ENCODE measurements around the gene POLL. TPM values are rescaled to one million over a fixed set of nuclear protein-coding genes. Genes with fewer than 3 reads are reported as not detected.
"Not testable (repeated sequence)": the region's sequence is repeated elsewhere in the genome, so short reads cannot be mapped to it uniquely, and the experiment has no call there.

The POLL gene
- total RNA-seq, 1 donor from 2014 or later = 32.2 TPM

- no peaks in the 10 kb centered on the region for H3K4me1 Mint-ChIP-seq
- intact Hi-C loops (cut with micrococcal nuclease) = no loop called here
- no peak for DNase-seq
- H3K27me3 Mint-ChIP-seq = peaks cover 4% of the 10 kb centered on the region
- no peaks in the 10 kb centered on the region for H3K9me3 Mint-ChIP-seq
- H3K4me3 Mint-ChIP-seq = no peak overlapping the region
- H3K36me3 Mint-ChIP-seq (ENCODE audit: low read depth) = no peaks in the 10 kb centered on the region
- no peak overlapping the region for H3K27ac Mint-ChIP-seq
These were observed 7.8 kb upstream of the POLL start for GRCh38 chr10:101595591-101596433.

- H3K4me1 Mint-ChIP-seq; intact Hi-C loops (cut with micrococcal nuclease); H3K4me3 Mint-ChIP-seq; DNase-seq; H3K9me3 Mint-ChIP-seq; H3K27ac Mint-ChIP-seq; H3K27me3 Mint-ChIP-seq; H3K36me3 Mint-ChIP-seq (ENCODE audit: low read depth): not testable (repeated sequence)
These were observed 5.3 kb upstream of the POLL start for GRCh38 chr10:101593331-101593730.

- Mint-ChIP-seq H3K9me3 (no peaks in the 10 kb centered on the region), H3K27me3 (no peaks in the 10 kb centered on the region), H3K4me1 (peaks cover 18% of the 10 kb centered on the region), H3K36me3 (ENCODE audit: low read depth) (peaks cover 7% of the 10 kb centered on the region), H3K27ac (no peak overlapping the region), H3K4me3 (peak overlapping the region; percentile 95)
- intact Hi-C loops (cut with micrococcal nuclease) = loop anchor here (1.0 to 5.0 kb wide), 3 partner anchors 103 to 236 kb away; partner anchors contain the start of gene NPM3
- DNase-seq = no peak
These were observed 822 bp upstream of the POLL start for GRCh38 chr10:101588879-101589278.

- intact Hi-C loops (cut with micrococcal nuclease) = loop anchor here (5.0 kb wide), 2 partner anchors 106 to 196 kb away; partner anchors contain the start of gene NPM3
- no peak overlapping the region for H3K4me3 Mint-ChIP-seq
- H3K4me1 Mint-ChIP-seq = peaks cover 18% of the 10 kb centered on the region
- peaks cover 17% of the 10 kb centered on the region for H3K36me3 Mint-ChIP-seq (ENCODE audit: low read depth)
- H3K27me3 Mint-ChIP-seq = no peaks in the 10 kb centered on the region
- DNase-seq = no peak
- H3K9me3 Mint-ChIP-seq = no peaks in the 10 kb centered on the region
- no peak overlapping the region for H3K27ac Mint-ChIP-seq
These were observed 2.2 kb downstream of the POLL start for GRCh38 chr10:101585841-101586240.

- H3K4me3 Mint-ChIP-seq = no peak overlapping the region
- H3K4me1 Mint-ChIP-seq = no peaks in the 10 kb centered on the region
- H3K9me3 Mint-ChIP-seq = no peaks in the 10 kb centered on the region
- H3K27ac Mint-ChIP-seq = no peak overlapping the region
- H3K27me3 Mint-ChIP-seq = no peaks in the 10 kb centered on the region
- H3K36me3 Mint-ChIP-seq (ENCODE audit: low read depth) = peaks cover 25% of the 10 kb centered on the region
- intact Hi-C loops (cut with micrococcal nuclease) = no loop called here
- no peak for DNase-seq
These were observed 7.3 kb downstream of the POLL start for GRCh38 chr10:101580486-101581399.

- no peak for DNase-seq
- H3K4me1 Mint-ChIP-seq = no peaks in the 10 kb centered on the region
- peaks cover 25% of the 10 kb centered on the region for H3K36me3 Mint-ChIP-seq (ENCODE audit: low read depth)
- intact Hi-C loops (cut with micrococcal nuclease) = no loop called here
- H3K27ac Mint-ChIP-seq = no peak overlapping the region
- no peak overlapping the region for H3K4me3 Mint-ChIP-seq
- no peaks in the 10 kb centered on the region for H3K9me3 Mint-ChIP-seq
- no peaks in the 10 kb centered on the region for H3K27me3 Mint-ChIP-seq
These were observed 8.6 kb downstream of the POLL start for GRCh38 chr10:101579516-101579870.

- H3K27me3 Mint-ChIP-seq = no peaks in the 10 kb centered on the region
- DNase-seq = no peak
- no peak overlapping the region for H3K27ac Mint-ChIP-seq
- no peaks in the 10 kb centered on the region for H3K9me3 Mint-ChIP-seq
- no peak overlapping the region for H3K4me3 Mint-ChIP-seq
- peaks cover 22% of the 10 kb centered on the region for H3K36me3 Mint-ChIP-seq (ENCODE audit: low read depth)
- no peaks in the 10 kb centered on the region for H3K4me1 Mint-ChIP-seq
- intact Hi-C loops (cut with micrococcal nuclease) = no loop called here
These were observed 9.1 kb downstream of the POLL start for GRCh38 chr10:101578803-101579515.

GRCh38 chr10:101578192-101578591 lies 9.9 kb downstream of the POLL start:
- DNase-seq = no peak
- intact Hi-C loops (cut with micrococcal nuclease) = no loop called here
- H3K9me3 Mint-ChIP-seq = no peaks in the 10 kb centered on the region
- H3K36me3 Mint-ChIP-seq (ENCODE audit: low read depth) = peaks cover 19% of the 10 kb centered on the region
- H3K4me1 Mint-ChIP-seq = no peaks in the 10 kb centered on the region
- no peak overlapping the region for H3K27ac Mint-ChIP-seq
- no peak overlapping the region for H3K4me3 Mint-ChIP-seq
- no peaks in the 10 kb centered on the region for H3K27me3 Mint-ChIP-seq

GRCh38 chr10:101577121-101577871 lies 10.8 kb downstream of the POLL start:
- Mint-ChIP-seq H3K36me3 (ENCODE audit: low read depth) (peaks cover 16% of the 10 kb centered on the region), H3K4me3 (no peak overlapping the region), H3K27ac (no peak overlapping the region), H3K27me3 (no peaks in the 10 kb centered on the region), H3K9me3 (no peaks in the 10 kb centered on the region), H3K4me1 (no peaks in the 10 kb centered on the region)
- intact Hi-C loops (cut with micrococcal nuclease) = no loop called here
- no peak for DNase-seq

GRCh38 chr10:101576211-101576863 lies 11.7 kb downstream of the POLL start:
- intact Hi-C loops (cut with micrococcal nuclease) = no loop called here
- H3K4me1 Mint-ChIP-seq = no peaks in the 10 kb centered on the region

GRCh38 chr10:101575580-101576210 lies 12.4 kb downstream of the POLL start:
- no peaks in the 10 kb centered on the region for H3K4me1 Mint-ChIP-seq
- H3K9me3 Mint-ChIP-seq = no peaks in the 10 kb centered on the region
- intact Hi-C loops (cut with micrococcal nuclease) = no loop called here
- no peaks in the 10 kb centered on the region for H3K27me3 Mint-ChIP-seq
- H3K36me3 Mint-ChIP-seq (ENCODE audit: low read depth) = peaks cover 12% of the 10 kb centered on the region
- no peak for DNase-seq
- no peak overlapping the region for H3K4me3 Mint-ChIP-seq
- no peak overlapping the region for H3K27ac Mint-ChIP-seq

More at GRCh38 chr10:101576211-101576863, 11.7 kb downstream of the POLL start:
- Mint-ChIP-seq H3K27me3 (no peaks in the 10 kb centered on the region), H3K4me3 (no peak overlapping the region), H3K9me3 (no peaks in the 10 kb centered on the region), H3K27ac (no peak overlapping the region), H3K36me3 (ENCODE audit: low read depth) (peaks cover 13% of the 10 kb centered on the region)
- no peak for DNase-seq

GRCh38 chr10:101575091-101575490 lies 13.0 kb downstream of the POLL start:
- Mint-ChIP-seq H3K9me3 (no peaks in the 10 kb centered on the region), H3K27ac (no peak overlapping the region), H3K4me1 (no peaks in the 10 kb centered on the region), H3K36me3 (ENCODE audit: low read depth) (peaks cover 11% of the 10 kb centered on the region), H3K4me3 (no peak overlapping the region), H3K27me3 (no peaks in the 10 kb centered on the region)
- no peak for DNase-seq
- intact Hi-C loops (cut with micrococcal nuclease) = no loop called here
